ENCODE measurements around the gene ZBTB20.

- TF ChIP-seq POLR2A (IDR thresholded peaks at IDR 0.05): no peak
- TF ChIP-seq CTCF (IDR thresholded peaks at IDR 0.05): no peak
Observed at GRCh38 chr3:114318295-114318694, 828.8 kb downstream of the ZBTB20 start.

All from thyroid gland (tissue), 4 donors.